ENCODE results near the gene ZNF611.
"Not testable (repeated sequence)": the region's sequence is repeated elsewhere in the genome, so short reads cannot be mapped to it uniquely, and the experiment has no call there.

Gene ZNF611

DNA sequence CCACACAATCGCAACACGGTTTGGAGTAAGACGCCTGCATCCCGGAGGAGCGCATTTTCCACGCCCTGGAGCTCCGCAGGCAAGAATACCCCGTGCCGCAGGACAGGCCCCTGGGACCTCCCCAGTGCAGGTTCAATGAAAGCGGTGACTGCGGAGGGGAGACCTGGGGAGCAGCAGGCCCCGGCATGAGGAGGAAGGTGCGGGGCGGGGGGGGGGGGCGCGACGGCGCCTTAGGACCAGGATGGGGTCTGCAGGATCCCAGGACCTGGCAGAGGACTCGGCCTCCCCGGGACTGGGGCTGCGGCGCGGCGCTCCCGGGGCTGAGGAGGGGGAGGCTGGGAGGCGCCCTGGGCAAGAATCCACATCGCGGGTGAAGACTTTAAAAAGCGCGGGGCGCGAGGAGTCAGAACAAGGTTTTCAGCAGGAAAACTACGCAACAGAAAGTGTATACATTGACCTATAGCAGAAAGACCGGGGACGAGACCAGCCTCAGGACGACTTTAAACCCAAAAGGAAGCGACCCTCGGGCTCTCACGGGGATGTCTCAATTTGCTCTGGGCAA is 432 bp downstream of the ZNF611 start:
- Histone ChIP-seq H3K4me3 (replicated peaks; ENCODE audit: low read depth, low read length) (peak overlapping the region; percentile 83), H3K36me3 (ENCODE audit: control insufficient read depth, insufficient read depth, low read length) (no peaks in the 10 kb centered on the region), H3K27me3 (replicated peaks; ENCODE audit: control insufficient read depth, insufficient read depth, low read length) (no peaks in the 10 kb centered on the region)
- DNase-seq (ENCODE audit: extremely low read depth, insufficient read length): no peak
- TF ChIP-seq, protein P1, sequence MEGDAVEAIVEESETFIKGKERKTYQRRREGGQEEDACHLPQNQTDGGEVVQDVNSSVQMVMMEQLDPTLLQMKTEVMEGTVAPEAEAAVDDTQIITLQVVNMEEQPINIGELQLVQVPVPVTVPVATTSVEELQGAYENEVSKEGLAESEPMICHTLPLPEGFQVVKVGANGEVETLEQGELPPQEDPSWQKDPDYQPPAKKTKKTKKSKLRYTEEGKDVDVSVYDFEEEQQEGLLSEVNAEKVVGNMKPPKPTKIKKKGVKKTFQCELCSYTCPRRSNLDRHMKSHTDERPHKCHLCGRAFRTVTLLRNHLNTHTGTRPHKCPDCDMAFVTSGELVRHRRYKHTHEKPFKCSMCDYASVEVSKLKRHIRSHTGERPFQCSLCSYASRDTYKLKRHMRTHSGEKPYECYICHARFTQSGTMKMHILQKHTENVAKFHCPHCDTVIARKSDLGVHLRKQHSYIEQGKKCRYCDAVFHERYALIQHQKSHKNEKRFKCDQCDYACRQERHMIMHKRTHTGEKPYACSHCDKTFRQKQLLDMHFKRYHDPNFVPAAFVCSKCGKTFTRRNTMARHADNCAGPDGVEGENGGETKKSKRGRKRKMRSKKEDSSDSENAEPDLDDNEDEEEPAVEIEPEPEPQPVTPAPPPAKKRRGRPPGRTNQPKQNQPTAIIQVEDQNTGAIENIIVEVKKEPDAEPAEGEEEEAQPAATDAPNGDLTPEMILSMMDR (IDR thresholded peaks at IDR 0.05; ENCODE audit: insufficient read depth, low read length, poor library complexity, severe bottlenecking): no peak

DNA sequence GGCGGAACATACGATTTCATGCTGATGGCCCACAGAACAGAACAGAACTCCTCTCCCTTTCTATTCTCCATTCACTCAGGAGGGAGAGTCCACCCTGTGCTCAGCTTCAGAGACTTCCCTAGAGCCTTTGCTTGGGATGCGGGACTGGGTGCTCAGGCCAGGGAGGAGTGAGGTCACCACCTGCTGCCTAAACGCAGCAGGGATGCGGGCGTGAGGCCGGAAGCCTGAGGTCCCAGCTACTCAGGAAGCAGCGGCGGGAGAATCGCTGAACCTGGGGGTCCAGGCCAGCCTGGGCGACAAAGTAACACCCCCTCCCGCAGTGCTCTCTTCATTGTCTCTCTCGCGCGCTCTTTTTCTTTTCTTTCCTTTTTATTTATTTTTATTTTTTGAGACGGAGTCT is 8.8 kb downstream of the ZNF611 start:
- not testable (repeated sequence) for H3K4me3 ChIP-seq (replicated peaks; ENCODE audit: low read depth, low read length); DNase-seq (ENCODE audit: extremely low read depth, insufficient read length); H3K36me3 ChIP-seq (ENCODE audit: control insufficient read depth, insufficient read depth, low read length); H3K27me3 ChIP-seq (replicated peaks; ENCODE audit: control insufficient read depth, insufficient read depth, low read length)

DNA sequence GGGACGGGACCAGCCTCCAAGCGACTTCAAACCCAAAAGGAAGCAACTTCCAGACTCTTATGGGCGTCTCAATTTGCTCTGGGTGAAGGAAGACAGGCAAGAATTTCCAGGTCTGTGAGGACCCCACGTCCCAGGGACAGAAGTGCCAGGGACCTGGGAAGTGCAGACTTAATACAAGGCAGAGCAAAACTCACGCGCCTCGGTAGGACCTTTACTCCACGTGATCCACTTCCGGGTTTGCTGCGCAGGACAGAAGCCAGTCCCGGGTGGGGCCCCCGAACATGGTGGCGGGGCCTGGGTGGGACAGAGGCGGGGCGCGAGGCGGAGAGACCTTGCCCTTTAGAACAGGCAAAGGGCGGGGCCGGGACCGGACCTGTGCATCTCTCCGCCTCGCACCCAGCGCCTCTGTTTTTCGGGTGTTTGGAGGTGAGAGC is 9.3 kb downstream of the ZNF611 start:
- no peaks in the 10 kb centered on the region for H3K27me3 ChIP-seq (replicated peaks; ENCODE audit: control insufficient read depth, insufficient read depth, low read length)
- TF ChIP-seq, protein P1 (IDR thresholded peaks at IDR 0.05; ENCODE audit: insufficient read depth, low read length, poor library complexity, severe bottlenecking): no peak
- DNase-seq (ENCODE audit: extremely low read depth, insufficient read length): no peak
- H3K4me3 ChIP-seq (replicated peaks; ENCODE audit: low read depth, low read length): no peak overlapping the region
- H3K36me3 ChIP-seq (ENCODE audit: control insufficient read depth, insufficient read depth, low read length): peaks cover 6% of the 10 kb centered on the region

DNA sequence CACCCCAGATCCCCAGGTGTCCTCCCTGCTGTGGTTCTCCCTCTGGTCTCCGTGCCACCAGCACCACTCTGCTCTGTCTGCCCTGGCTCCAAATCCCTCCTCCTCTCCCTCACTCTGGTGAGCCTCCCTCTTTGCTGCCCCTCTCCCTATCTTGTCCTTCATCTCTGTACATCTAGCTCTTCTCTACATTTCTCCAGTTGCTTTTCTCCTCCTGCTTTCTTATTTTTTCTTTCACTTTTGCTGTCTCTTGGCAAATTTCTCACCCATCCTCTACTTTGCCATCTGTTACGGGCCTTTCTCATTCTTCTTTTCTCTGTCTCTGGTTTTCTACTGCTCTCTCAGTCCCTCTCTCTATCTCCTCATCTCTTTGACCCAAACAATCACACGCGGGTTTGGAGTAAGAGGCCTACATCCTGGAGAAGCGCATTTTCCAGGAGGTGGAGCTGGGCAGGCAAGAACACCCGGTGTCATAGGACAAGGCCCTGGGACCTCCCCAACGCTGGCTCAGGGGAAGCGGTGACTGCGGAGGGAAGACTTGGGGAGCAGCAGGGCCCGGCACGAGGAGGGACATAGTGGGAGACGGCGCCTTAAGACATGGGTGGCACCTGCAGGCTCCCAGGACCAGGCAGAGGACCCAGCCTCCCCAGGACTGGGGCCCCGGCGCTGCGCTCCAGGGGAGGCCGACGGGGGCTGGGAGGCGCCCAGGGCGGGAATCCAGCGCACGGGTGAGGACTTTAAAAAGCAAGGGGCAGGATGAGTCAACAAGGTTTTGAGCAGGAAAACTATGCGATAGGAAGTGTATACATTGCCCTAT is 9.9 kb downstream of the ZNF611 start:
- H3K36me3 ChIP-seq (ENCODE audit: control insufficient read depth, insufficient read depth, low read length): peaks cover 6% of the 10 kb centered on the region

DNA sequence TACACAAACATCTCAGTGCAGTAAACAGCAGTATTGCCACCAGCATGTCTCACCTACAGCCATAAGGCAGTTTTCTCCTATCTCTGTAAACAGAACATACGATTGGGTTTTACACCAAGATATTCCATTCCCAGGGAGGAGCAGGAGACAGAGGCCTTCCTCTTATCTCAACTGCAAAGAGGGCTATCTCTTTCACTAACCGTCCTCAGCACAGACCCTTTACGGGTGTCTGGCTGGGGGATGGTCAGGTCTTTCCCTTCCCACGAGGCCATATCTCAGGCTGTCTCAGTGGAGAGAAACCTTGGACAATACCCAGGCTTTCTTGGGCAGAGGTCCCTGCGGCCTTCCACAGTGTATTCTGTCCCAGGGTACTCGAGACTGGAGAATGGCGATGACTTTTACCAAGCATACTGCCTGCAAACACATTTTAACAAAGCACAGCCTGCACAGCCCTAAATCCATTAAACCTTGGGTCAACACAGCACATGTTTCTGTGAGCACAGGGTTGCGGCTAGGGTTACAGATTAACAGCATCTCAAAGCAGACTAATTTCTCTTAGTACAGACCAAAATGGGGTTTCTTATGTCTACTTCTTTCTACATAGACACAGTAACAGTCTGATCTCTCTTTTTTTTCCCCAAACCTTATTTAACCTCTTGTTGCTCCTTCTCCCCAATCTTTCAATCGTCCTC is 10.8 kb downstream of the ZNF611 start:
- H3K36me3 ChIP-seq (ENCODE audit: control insufficient read depth, insufficient read depth, low read length); H3K4me3 ChIP-seq (replicated peaks; ENCODE audit: low read depth, low read length); H3K27me3 ChIP-seq (replicated peaks; ENCODE audit: control insufficient read depth, insufficient read depth, low read length); DNase-seq (ENCODE audit: extremely low read depth, insufficient read length): not testable (repeated sequence)

More for the DNA sequence above, 9.9 kb downstream of the ZNF611 start:
- no peak for DNase-seq (ENCODE audit: extremely low read depth, insufficient read length)
- Histone ChIP-seq H3K27me3 (replicated peaks; ENCODE audit: control insufficient read depth, insufficient read depth, low read length) (no peaks in the 10 kb centered on the region), H3K4me3 (replicated peaks; ENCODE audit: low read depth, low read length) (no peak overlapping the region)
- TF ChIP-seq, protein P1 (IDR thresholded peaks at IDR 0.05; ENCODE audit: insufficient read depth, low read length, poor library complexity, severe bottlenecking): no peak

DNA sequence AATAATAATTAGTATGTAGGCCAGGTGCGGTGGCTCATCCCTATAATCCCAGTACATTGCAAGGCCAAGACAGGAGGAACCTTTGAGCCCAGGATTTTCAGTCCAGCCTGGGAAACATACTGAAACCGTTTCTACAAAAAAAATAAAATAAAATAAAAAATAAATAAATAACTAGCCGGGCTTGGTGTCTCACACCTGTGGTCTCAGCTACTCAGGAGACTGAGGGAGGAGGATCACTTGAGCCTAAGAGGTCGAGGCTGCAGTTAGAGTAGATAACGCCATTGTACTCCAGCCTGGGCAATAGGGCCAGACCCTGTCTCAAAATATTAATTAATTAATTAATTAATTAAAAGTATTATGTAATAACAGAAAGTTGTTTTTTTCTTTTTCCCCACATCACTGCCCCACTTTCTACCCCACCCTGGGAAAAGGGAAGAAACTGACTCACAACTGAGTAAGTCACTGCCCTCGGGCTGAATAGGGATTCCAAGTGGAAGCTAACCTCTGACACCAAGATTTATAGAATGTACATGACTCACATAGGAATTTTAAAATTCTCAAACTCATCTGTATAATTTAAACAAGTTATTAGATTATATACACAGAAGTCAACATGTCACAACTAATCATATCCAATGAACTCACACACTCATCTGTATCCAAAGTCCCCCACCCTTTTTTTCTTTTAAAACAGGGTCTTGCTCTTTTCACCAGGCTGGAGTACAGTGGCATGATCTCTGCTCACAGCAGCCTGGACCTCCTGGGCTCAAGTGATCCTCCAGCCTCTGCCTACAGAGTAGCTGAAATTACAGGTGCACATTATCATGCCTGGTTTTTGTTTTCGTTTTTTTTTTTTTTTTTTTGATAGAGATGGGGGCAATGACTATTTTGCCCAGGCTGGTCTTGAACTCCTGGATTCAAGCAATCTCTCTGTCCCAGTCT is 12.5 kb downstream of the ZNF611 start:
- no peak for DNase-seq (ENCODE audit: extremely low read depth, insufficient read length)
- H3K36me3 ChIP-seq (ENCODE audit: control insufficient read depth, insufficient read depth, low read length): peaks cover 4% of the 10 kb centered on the region
- no peak overlapping the region for H3K4me3 ChIP-seq (replicated peaks; ENCODE audit: low read depth, low read length)
- no peaks in the 10 kb centered on the region for H3K27me3 ChIP-seq (replicated peaks; ENCODE audit: control insufficient read depth, insufficient read depth, low read length)
- TF ChIP-seq, protein P1 (IDR thresholded peaks at IDR 0.05; ENCODE audit: insufficient read depth, low read length, poor library complexity, severe bottlenecking): no peak

DNA sequence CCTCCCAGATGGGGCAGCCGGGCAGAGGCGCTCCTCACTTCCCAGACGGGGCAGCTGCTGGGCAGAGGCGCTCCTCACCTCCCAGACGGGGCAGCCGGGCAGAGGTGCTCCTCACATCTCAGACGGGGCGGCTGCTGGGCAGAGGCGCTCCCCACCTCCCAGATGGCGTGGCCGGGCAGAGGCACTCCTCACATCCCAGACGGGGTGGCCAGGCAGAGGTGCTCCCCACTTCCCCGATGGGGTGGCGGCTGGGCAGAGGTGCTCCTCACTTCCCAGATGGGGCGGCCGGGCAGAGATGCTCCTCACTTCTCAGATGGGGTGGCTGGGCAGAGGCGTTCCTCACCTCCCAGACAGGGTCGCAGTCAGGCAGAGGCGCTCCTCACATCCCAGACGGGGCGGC is 14.3 kb downstream of the ZNF611 start:
- not testable (repeated sequence) for H3K36me3 ChIP-seq (ENCODE audit: control insufficient read depth, insufficient read depth, low read length); DNase-seq (ENCODE audit: extremely low read depth, insufficient read length)

More for the DNA sequence above, 14.3 kb downstream of the ZNF611 start:
- not testable (repeated sequence) for H3K27me3 ChIP-seq (replicated peaks; ENCODE audit: control insufficient read depth, insufficient read depth, low read length); H3K4me3 ChIP-seq (replicated peaks; ENCODE audit: low read depth, low read length)
